HG03064 (cell line): Measurements from ENCODE around the gene HS1BP3.

ENCODE experiments used
- ATAC-seq: cut with Tn5 transposase; IDR thresholded peaks from one replicate; pipeline ENCODE4 v1.9.1; 2021; ENCODE audit warnings: low read depth; ENCODE audit not compliant: unreplicated experiment

HS1BP3 gene

DNA sequence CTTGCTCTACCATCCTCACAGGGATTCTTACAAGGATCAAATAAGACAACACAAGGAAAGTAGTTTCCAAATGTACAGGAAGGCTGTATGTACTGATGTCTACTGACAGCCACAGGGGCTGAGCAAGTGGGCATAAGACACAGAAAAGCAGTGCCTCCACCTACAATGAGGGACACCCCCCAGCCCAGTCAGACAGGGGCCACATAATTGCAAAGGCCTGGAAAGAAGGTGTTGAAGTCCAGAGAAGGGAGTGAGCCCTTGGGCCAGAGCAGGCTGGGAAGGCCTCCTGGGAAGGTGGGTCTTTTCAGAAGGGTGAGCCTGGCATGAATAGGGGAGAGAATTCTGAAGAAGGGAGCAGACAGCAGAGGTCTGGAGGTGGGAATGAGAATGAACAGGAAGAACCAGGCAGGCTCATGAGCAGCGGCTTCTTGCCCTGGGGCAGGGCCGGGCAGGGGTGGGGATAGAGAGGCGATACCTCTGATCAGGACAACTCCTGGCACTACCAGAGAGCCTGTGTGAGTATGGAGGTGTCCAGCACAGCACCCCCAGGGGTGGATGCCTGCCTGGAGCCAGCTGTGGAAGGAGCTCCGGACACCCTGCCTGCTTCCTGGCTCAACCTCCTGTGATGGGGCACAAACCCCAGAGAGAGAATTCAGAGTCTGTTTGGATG, 30.1 kb downstream of the HS1BP3 start:
- no peak for ATAC-seq

- ATAC-seq: no peak
These were observed 30.6 kb downstream of the HS1BP3 start for GRCh38 chr2:20620271-20620681.

GRCh38 chr2:20619624-20620024, 31.3 kb downstream of the HS1BP3 start:
- no peak for ATAC-seq

- no peak for ATAC-seq
These were observed 31.9 kb downstream of the HS1BP3 start for GRCh38 chr2:20618886-20619521.

GRCh38 chr2:20618468-20618885, 32.4 kb downstream of the HS1BP3 start:
- no peak for ATAC-seq

- ATAC-seq: no peak
These were observed 32.9 kb downstream of the HS1BP3 start for GRCh38 chr2:20617892-20618467.

- ATAC-seq: no peak
These were observed 33.8 kb downstream of the HS1BP3 start for GRCh38 chr2:20617081-20617575.

DNA sequence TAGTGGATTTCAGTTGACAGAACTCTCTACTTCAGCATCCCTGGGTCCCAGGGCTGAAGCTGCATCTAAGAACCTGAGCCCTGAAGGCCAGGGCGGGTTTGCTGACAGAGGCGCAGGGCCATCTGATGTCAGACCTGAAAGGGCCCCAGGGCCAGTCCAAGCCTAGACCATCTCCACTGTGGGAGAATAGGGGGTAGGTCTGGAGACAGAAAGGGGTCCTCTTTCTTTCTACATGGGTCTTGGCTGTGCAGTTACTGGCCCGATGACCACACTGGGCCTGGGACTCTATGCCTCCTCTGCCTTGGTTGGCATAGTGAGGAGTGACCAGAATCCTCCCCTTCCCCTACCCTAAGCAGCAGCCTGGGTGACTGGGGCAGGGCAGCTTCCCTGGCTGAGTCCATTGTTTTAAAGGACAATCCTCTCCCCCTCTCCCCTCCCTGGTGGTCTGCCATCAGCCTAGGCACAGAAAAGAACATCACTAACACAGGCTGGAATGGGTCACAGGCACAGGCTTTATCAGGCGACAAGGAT, 34.5 kb downstream of the HS1BP3 start:
- ATAC-seq: no peak

- ATAC-seq: no peak
These were observed 35.2 kb downstream of the HS1BP3 start for GRCh38 chr2:20615466-20616241.

DNA sequence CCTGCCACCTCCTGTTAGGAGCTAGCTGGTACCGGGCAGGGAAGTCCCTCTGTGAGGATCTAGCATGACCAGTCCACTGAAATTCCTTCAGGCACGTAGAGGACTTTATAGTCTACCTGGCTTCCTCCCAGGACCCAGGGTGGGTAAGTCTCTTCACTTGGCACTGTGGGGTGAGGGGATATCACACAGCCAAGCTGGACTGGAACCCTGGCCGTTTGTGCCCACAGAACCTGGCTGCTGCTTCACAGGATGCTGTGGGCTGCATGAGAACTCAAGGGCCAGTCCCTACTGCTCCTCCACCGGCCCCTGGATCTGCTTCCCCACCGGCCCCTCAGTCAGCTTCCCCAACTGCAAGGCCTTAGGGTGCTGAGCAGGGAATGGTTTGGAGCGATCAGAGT, 35.8 kb downstream of the HS1BP3 start:
- ATAC-seq: no peak

DNA sequence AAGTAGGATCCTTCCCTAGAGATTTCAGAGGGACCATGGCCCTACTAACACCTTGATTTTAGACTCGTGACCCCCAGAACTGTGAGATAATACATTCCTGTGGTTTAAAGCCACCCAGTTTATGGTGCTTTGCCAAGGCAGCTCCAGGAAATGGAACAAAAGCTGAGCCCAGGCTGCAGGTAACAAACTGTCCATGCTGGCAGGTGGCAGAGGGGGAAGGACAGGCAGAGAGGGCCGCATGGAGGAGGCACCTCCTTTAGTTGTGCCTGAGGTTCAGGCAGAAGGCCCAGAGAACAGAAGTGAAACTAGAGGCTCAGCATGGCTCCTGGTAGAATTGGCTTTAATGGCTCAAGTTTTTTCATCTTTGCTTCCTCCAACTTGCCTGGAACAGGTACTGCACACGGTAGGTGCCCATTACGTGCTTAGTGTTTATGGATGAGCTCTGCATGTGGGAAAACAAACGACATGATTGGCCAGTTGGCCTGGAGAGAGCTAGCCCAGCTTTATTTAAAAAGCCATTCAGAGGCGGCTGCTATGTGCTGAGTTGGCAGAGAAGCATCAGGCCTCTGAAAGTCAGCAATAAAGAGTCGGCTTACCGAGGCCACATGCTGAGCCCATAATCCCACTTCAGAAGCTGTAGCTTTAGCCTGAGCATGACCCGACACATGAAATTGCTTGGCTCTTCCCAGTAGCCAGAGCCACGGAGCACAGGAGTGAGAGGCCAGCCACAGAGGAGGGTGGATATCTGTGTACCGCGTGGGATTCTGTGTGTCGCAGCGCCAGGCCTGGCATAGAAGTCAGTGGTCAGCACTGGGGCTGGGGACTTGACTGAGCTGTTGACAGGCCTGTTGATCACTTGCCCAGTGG, 36.5 kb downstream of the HS1BP3 start:
- ATAC-seq: no peak

DNA sequence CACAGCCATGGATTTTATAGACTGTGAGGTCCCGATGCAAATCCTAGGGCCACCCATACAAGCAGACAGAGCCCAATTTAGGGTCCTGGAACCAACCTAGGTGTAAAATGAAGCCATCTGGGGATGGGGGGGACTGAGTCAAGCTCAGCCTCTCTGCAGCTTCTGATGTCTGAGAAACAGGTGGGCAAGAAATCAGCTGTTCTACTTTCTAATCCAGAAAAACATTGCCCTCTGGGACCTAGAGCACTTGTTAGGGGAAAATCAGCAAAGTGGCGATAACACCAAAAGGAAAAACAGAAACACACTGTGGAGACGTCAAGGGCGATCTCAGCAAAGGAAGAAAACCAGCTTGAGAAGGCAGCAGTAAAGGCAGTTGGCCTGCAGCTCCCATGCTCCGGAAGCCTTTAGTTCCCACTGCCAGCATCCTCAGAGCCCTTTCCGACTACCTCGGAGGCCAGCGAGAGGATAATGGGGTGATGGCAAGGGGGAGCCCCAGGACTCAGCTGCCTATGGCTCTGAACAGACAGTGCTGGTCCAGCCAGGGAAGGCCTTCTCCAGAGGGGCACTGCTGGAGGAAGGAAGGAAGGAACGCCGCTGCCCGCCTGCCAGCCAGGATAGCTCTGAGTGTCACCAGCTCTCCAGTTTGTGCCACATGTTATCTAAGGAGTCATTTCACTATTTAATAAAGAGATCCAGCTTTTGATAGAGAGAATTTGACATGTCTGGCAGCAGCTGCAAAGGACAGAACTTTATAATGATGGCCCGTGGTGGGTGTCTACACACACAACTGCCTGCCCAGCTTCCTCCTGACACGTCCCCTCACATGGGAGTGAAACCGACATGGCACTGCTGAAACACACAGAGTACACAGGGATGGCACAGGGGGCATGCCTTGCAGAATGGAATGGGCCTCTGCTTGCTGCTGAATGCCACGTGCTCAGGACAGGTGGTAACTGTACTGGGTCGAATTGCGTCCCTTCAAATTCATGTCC, 37.7 kb downstream of the HS1BP3 start:
- ATAC-seq: no peak

DNA sequence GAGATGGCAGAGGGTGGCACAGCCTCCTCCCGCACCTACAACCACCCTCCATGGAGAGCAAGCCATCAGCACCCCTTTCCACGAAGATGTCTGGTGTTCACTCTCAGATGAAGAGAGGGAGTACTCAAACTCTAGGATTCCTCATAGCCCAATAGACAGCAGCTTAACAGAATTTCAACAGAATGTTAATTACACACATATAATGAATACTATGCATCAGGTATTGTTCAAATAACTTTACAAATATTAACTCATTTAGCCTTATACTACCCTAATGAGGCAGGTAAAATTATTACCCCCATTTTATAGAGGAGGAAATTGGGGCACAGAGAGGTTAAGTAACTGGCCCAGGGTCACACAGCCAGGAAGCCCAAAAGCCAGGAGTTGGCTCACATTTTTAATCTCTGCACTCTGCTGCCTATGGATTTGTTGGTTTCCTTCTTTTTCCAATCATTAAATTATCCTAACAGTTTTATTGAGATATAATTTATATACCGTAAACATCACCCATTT, 39.0 kb downstream of the HS1BP3 start:
- ATAC-seq: no peak

GRCh38 chr2:20611077-20611843, 39.6 kb downstream of the HS1BP3 start:
- no peak for ATAC-seq

DNA sequence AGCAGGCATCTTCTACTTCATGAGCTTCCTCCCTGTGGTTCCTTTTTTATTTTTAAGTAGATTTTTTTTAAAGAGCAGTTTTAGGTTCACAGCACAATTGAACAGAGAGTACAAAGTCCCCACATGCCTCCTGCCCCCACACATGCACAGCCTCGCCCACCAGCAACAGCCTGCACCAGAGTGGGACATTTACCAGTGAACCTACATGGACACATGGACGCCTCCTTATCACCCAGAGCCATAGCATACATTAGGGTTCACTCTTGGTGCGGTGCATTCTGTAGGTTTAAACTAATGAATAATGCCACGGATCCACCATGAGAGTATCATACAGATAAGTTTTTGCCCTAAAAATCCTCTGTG, 40.9 kb downstream of the HS1BP3 start:
- ATAC-seq: no peak

- ATAC-seq: no peak
These were observed 41.4 kb downstream of the HS1BP3 start for GRCh38 chr2:20609349-20609994.

DNA sequence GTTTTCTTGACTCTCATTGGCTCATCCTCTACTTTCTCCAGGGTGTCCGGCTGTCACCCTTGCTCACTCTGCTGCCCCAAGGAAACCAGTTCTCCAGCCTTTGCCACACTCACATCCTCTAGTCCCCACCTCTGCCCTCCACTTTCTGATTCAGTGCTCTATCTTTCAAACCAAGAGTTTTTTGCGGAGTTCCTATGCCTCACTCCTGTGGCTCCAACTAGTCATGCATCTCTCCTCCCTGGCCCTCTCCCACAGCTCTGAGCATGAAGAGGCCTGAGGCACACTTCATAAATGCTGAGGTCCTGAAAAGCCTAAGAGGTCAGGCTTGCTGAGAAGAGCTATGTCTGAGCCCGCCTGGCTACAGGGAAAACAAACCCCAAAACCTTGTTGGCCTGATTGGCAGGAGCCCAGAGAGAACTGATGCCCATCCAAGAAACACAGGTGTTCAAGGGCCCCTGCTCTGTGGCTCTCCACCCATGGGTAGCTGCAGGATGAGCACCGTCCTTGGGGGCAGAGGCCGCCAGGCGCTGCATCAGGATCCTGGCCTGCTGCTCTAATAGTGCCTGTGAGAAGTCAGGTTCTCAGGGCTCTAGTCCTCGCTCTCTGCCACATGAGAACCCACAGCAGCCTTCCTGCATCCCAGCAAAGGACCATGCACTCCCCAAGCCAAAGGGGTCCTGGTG, 42.1 kb downstream of the HS1BP3 start:
- no peak for ATAC-seq
